Fibroblast of lung (primary cell): ENCODE data around the gene GSTM5. TPM values are rescaled to one million over a fixed set of nuclear protein-coding genes. Genes with fewer than 3 reads are reported as not detected.
"Not testable (repeated sequence)": the region's sequence is repeated elsewhere in the genome, so short reads cannot be mapped to it uniquely, and the experiment has no call there.

ENCODE experiments used
- DNase-seq, 2 donors: peaks; one replicate each; pipeline versions ENCODE4 v3.0.0 to v3.0.0-alpha.2; 2010; ENCODE audit warnings: low read depth in 2 of 2
- H2AFZ ChIP-seq: 2 replicates; pipeline ENCODE4 v1.5.1; 2012; ENCODE audit warnings: low read length, control low read depth, inconsistent platforms
- H3K27ac ChIP-seq: 2 replicates; pipeline ENCODE4 v1.5.1; 2011; ENCODE audit warnings: low read length, control low read depth; ENCODE audit not compliant: insufficient read depth
- H3K27me3 ChIP-seq: 2 replicates; pipeline ENCODE4 v1.5.1; 2011; ENCODE audit warnings: mild to moderate bottlenecking, low read length; ENCODE audit not compliant: control insufficient read depth, insufficient read depth
- H3K36me3 ChIP-seq: 2 replicates; pipeline ENCODE4 v1.5.1; 2011; ENCODE audit warnings: low read length; ENCODE audit not compliant: control insufficient read depth, insufficient read depth
- H3K4me1 ChIP-seq: 2 replicates; pipeline ENCODE4 v1.5.1; 2011; ENCODE audit warnings: low read length; ENCODE audit not compliant: control insufficient read depth, insufficient read depth; ENCODE audit errors: extremely low read depth
- H3K4me2 ChIP-seq: 2 replicates; pipeline ENCODE4 v1.5.1; 2011; ENCODE audit warnings: low read length, control low read depth; ENCODE audit not compliant: insufficient read depth; ENCODE audit errors: extremely low read depth
- H3K4me3 ChIP-seq, 4 experiments: fragments of 200-600 bp in 1 of 4; sonication (generic) in 1 of 4; replicated peaks in 1 of 4; 2 replicates each; pipeline ENCODE4 v1.5.1; 2011 to 2016; ENCODE audit warnings: low read length in 4 of 4, low read depth in 3 of 4, mild to moderate bottlenecking in 3 of 4, control low read depth in 2 of 4, inconsistent platforms in 1 of 4, mixed read lengths in 1 of 4; ENCODE audit not compliant: insufficient read depth in 1 of 4; ENCODE audit errors: control extremely low read depth in 1 of 4
- H3K79me2 ChIP-seq: 2 replicates; pipeline ENCODE4 v1.5.1; 2012; ENCODE audit warnings: mild to moderate bottlenecking, low read length, inconsistent platforms; ENCODE audit not compliant: control insufficient read depth, insufficient read depth
- H3K9ac ChIP-seq: 2 replicates; pipeline ENCODE4 v1.5.1; 2011; ENCODE audit warnings: mild to moderate bottlenecking, low read length, control low read depth; ENCODE audit not compliant: insufficient read depth
- H3K9me3 ChIP-seq: 2 replicates; pipeline ENCODE4 v1.5.1; 2012; ENCODE audit warnings: low read depth, low read length; ENCODE audit not compliant: control insufficient read depth, insufficient read depth
- H4K20me1 ChIP-seq: 2 replicates; pipeline ENCODE4 v1.5.1; 2011; ENCODE audit warnings: low read length; ENCODE audit not compliant: control insufficient read depth, insufficient read depth; ENCODE audit errors: extremely low read depth
- CTCF ChIP-seq, 2 donors: IDR thresholded peaks in 1 of 2; conservative IDR thresholded peaks in 1 of 2; 1 replicate in 1 of 2; 2 replicates in 1 of 2; pipeline ENCODE4 v1.5.1; 2011 to 2012; ENCODE audit warnings: low read length in 2 of 2, control low read depth in 1 of 2, inconsistent platforms in 1 of 2, low read depth in 1 of 2, mild to moderate bottlenecking in 1 of 2
- EZH2 ChIP-seq: IDR thresholded peaks from 2 replicates; pipeline ENCODE4 v1.5.1; 2012; ENCODE audit warnings: low read length, control low read depth, mild to moderate bottlenecking; ENCODE audit errors: missing control alignments
- polyA plus RNA-seq, 2 donors: library from polyadenylated mRNA; depleted of rRNA in 1 of 2; stranded (reverse) in 1 of 2; unstranded in 1 of 2; fragments of >200 nt; gene quantifications; 2 replicates each; pipeline ENCODE4 v1.2.1, GENCODE V29; 2011 to 2012; ENCODE audit warnings: missing spikeins in 1 of 2
- total RNA-seq: library from RNA; depleted of rRNA; stranded (reverse); fragments of >200 nt; gene quantifications from 2 replicates; pipeline ENCODE4 v1.2.1, GENCODE V29; 2014

Gene GSTM5
- total and polyA plus RNA-seq, 2 donors (not counting 1 experiment from before 2014, with no cell fraction given) = 6.1 to 21.6 TPM

DNA sequence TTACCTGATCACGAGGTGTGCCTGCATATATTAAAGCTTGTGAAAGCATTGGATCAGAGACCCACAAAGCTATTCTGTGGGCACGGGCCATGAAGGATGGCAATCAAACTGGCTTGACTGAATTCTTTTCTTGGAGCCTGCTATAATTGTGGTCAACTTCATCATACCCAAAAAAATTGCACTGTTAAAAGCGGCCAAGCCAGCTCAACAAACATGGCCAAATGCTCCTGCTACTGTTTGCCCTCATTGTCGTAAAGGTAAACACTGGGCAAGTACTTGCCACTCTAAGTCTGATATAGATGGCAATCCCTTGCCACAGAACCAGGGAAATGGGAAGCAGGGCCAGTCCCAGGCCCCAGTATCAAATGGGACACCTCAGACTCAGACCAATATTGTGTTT lies 6.6 kb upstream of the GSTM5 start:
- Histone ChIP-seq H3K27me3 (no peaks in the 10 kb centered on the region), H3K4me1 (no peaks in the 10 kb centered on the region), H3K79me2 (no peaks in the 10 kb centered on the region), H3K36me3 (no peaks in the 10 kb centered on the region), H3K27ac (no peak overlapping the region), H3K4me2 (no peak overlapping the region), H2AFZ (no peak overlapping the region), H3K9ac (no peak overlapping the region), H4K20me1 (no peaks in the 10 kb centered on the region), H3K9me3 (no peaks in the 10 kb centered on the region), H3K4me3 (no peak overlapping the region)
- no peak for DNase-seq
- TF ChIP-seq CTCF (conservative IDR thresholded peaks at IDR 0.05 in 1 of 2, IDR thresholded peaks at IDR 0.05 in 1 of 2; ENCODE audit: low read depth in 1 of 2, low read length in 2 of 2) = no peak
- no peak for TF ChIP-seq EZH2

- not testable (repeated sequence) for H3K79me2 ChIP-seq, H3K9ac ChIP-seq, H3K27me3 ChIP-seq, H3K27ac ChIP-seq, H3K4me1 ChIP-seq, H3K36me3 ChIP-seq, H2AFZ ChIP-seq, H4K20me1 ChIP-seq, H3K4me3 ChIP-seq, H3K4me2 ChIP-seq, H3K9me3 ChIP-seq, DNase-seq
Observed at GRCh38 chr1:109708949-109709348, 3.1 kb upstream of the GSTM5 start.

- not testable (repeated sequence) for H3K36me3 ChIP-seq, DNase-seq, H3K4me1 ChIP-seq, H3K79me2 ChIP-seq, H3K9me3 ChIP-seq, H3K4me3 ChIP-seq, H3K9ac ChIP-seq, H4K20me1 ChIP-seq, H2AFZ ChIP-seq, H3K27me3 ChIP-seq, H3K4me2 ChIP-seq, H3K27ac ChIP-seq
Observed at GRCh38 chr1:109709822-109710221, 2.2 kb upstream of the GSTM5 start.

DNA sequence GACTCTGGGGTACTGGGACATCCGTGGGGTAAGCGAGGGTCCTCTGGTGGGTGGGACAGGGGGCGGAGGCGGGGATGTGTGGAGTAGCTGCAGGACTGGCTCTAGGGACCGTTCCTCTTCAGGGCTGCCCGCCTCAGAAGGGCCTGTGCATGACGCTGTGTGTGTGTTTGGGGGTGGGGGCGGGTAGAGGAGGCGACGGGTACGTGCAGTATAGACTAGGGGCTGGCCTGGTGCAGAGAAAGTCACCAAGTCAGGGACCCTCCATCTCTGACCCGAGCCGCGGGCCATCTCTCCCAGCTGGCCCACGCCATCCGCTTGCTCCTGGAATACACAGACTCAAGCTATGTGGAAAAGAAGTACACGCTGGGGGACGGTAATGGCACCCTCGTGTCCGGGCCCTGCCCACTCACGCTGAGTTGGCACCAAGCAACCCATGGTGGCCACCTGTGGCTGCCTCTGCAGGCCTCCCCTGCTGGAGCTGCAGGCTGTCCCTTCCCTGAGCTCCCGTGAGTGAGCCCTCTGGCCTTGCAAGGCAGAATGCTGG lies 342 bp downstream of the GSTM5 start:
- Histone ChIP-seq H3K4me3 (peak overlapping the region in 2 of 4 experiments; percentile 43 to 46), H3K9ac (no peak overlapping the region), H3K4me1 (no peaks in the 10 kb centered on the region), H3K79me2 (no peaks in the 10 kb centered on the region), H3K27me3 (no peaks in the 10 kb centered on the region), H2AFZ (no peak overlapping the region), H3K27ac (no peak overlapping the region), H3K36me3 (no peaks in the 10 kb centered on the region), H4K20me1 (no peaks in the 10 kb centered on the region), H3K9me3 (no peaks in the 10 kb centered on the region), H3K4me2 (peak overlapping the region; percentile 25)
- no peak for DNase-seq
- no peak for TF ChIP-seq CTCF (conservative IDR thresholded peaks at IDR 0.05 in 1 of 2, IDR thresholded peaks at IDR 0.05 in 1 of 2; ENCODE audit: low read depth in 1 of 2, low read length in 2 of 2)
- no peak for TF ChIP-seq EZH2
